Right renal cortex interstitium (tissue), 3 donors: ENCODE data around the gene ZFAND2A. TPM values are rescaled to one million over a fixed set of nuclear protein-coding genes. Genes with fewer than 3 reads are reported as not detected.
"Not testable (repeated sequence)": the region's sequence is repeated elsewhere in the genome, so short reads cannot be mapped to it uniquely, and the experiment has no call there.

Experiments
- DNase-seq, 3 donors: peaks; one replicate each; pipeline ENCODE4 v3.0.0-alpha.2; 2013; ENCODE audit warnings: low read depth in 3 of 3, low spot score in 2 of 3
- polyA plus RNA-seq, 3 donors: library from polyadenylated mRNA; unstranded; fragments of 120-200 nt; gene quantifications; one replicate each; pipeline ENCODE4 v1.2.1, GENCODE V29; 2013; ENCODE audit not compliant: insufficient read length in 3 of 3

ZFAND2A gene, protein sequence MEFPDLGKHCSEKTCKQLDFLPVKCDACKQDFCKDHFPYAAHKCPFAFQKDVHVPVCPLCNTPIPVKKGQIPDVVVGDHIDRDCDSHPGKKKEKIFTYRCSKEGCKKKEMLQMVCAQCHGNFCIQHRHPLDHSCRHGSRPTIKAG
- polyA plus RNA-seq = 10 to 100 TPM; 22.8 to 28.9 (median 26.9) TPM

DNA sequence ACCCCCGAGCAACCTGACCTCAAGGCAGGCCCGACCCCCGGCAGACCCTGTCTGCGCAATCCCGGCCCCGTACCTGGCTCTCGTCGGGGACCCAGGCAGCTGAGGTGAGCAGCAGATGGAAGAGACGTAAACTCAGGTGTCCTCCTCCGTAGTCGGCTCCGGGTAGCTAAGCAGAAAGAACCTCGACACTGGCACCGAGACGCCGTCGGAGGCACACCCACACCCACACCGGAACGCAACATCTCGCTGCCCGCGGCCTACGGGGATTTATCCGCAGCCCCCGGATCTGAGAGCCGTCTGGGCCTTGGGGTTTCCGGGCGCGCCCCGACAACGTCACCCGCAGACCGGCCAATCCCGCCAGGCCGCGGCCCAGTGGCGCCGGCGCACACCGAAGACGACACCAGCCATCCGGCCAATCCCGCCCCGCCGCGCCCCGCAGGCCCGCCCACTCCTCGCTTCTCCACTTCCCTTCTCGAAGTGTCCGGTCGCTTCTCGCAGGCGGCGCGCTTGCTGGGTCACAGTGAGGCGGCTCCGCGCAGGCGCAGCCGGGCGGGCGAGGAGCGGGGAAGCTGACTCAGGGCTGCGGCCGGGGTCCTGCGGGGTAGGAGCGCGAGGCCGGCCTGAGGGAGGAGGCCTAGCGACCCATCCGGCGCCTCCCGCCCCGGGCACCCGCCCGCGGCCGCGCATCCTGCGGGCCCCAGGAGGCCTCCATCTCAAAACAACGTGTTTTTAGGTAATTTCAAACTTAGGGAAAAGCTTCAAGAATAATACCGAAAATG lies at the start of gene ZFAND2A:
Gene ZFAND2A (minus strand): TSS at position 306 of the 779 bp plus-strand sequence. CDS start 1,984 bp downstream, outside the sequence.
- DNase-seq = peak; percentile 84 to 92 (median 86)

DNA sequence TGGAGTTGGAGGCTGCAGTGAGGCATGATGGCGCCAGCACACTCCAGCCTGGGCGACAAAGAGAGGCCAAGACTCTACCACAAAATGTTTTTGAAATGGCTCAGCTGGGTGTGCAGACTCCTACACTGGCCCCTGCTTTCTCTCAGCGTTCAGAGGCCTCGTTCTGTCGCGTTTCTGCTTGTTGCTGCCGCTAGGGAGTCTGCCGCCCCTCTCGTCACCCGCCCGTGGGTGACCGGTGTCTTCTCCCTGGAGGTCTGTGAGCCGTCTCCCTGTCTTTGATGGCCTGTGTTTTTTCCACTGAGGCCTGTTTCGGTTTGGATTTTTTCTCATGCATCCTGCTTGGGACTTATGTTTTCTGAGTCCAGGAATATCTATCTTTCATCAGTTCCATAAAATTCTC lies 49.1 kb upstream of the ZFAND2A start:
- DNase-seq = no peak

DNA sequence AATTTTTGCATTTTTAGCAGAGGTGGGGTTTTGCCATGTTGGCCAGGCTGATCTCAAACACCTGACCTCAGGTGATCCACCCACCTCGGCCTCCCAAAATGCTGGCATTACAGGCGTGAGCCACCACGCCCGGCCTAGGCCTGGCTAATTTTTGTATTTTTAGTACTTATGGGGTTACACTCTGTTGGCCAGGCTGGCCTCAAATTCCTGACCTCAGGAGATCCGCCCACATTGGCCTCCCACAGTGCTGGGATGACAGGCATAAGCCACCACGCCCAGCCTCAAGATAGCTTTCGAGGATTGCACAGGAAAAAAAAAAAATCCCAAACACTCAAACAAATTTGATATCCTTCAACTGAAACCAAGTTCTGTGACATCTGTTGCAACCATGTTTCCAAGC lies 45.7 kb upstream of the ZFAND2A start:
- not testable (repeated sequence) for DNase-seq

DNA sequence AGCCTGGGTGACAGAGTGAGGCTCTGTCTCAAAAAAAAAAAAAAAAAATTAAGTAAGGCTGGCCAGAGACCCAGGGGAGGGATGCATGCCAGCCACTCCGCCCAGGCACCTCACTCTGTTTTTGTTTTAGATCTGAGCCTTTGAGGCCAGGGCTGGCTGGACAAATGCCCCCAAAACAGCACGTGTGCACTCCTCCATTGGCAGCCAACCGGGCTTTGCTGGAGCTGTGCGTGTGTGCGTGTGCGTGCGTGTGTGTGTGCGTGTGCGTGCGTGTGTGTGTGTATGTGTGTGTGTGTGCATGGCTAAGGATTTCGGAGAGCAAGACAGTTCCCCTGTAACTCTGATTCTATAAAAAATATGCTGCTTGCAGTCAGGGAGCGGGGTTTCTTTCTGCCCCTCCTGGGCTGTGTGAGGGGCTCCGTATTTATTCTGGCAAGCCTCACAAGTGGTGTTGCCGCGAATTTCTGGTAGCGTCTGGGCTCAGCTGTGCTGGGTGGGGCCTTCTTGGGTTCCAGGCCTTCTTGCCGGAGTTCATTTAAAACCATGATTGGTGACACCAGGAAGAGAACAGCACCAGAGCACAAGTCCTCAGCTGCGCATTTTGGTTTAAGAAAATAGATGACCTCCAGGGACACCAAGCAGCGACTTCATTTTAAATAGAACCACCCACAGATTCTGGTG lies 44.6 kb upstream of the ZFAND2A start:
- DNase-seq = no peak

DNA sequence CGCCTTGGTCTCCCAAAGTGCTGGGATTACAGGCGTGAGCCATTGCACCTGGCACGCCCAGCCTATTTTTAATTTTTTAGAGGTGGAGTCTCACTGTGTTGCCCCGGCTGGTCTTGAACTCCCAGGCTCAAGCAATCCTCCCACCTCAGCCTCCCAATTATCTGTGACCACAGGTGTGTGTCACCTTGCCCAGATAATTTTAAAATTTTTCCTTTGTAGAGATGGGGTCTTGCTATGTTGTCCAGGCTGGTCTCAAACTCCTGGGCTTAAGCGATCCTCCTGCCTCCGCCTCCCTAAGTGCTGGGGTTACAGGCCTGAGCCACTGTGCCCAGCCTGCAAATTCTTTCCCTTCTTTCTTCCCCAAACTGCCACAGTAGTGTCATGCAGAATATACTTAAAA lies 42.9 kb upstream of the ZFAND2A start:
- not testable (repeated sequence) for DNase-seq

DNA sequence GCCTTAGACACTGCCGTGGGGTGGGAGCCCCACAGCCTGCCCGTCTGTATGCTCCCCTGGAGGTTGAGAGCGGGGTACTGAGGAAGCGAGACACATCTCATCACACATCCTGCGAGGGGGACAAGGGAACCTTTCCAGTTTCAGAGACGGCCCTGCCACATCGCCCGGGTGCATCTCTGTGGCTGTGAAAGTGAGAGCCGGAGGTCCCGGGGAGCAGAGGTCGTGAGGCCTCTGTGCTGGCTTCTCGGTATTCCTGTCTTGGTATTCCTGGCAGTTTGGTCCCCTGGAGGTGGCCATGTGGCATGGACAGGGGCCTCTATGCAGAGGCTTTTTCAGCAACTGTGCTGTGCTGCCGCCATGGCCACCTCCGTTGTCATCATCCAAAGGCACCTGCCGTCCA lies 41.9 kb upstream of the ZFAND2A start:
- no peak for DNase-seq

DNA sequence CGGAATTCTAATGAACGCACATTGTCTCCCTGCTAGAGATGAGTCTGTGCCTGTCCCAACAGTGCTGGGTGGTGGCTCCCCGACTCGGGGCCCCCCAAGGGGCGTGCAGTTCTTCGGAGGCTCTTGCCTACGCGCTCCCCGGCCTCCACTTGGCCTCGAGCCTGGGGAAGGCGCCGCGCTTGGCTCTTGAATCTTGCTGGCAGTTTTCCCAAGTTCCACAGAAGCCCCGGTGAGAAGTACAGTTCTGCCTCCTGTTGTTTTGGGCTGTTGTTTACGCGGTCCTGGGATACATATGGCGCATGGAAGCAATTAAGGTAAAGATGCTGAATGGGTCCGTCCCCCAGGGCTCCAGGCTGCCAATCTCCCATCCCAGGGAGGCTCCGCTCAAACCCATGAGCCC lies 40.0 kb upstream of the ZFAND2A start:
- DNase-seq = no peak

DNA sequence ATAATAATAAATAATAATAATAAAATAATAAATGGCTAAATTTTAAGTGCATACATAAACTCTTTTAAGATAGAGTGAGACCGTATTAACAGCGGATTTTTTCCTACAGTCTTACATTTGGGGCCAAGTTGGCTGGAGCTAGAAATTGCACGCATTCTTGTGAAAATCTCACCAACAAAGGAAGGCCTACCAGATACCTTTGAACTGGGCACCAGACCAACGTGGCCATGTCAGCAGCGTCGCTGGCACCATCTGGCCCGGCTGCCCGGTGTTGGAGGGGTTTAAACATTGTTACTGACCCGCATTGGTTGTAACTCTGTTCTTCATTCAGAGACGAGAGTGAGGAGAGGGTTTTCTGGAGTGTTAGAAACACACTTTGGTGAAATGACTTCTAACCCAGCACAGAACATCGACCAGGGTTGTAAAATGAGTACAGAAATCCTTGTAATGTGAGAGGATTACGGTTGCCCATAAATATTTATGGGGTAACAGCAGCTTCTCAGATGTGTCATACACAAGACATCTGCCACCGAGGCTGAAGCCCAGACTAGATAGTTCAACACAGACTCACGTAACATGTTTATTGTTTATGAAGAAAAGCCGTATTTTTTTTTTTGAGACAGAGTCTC lies 38.1 kb upstream of the ZFAND2A start:
- no peak for DNase-seq

DNA sequence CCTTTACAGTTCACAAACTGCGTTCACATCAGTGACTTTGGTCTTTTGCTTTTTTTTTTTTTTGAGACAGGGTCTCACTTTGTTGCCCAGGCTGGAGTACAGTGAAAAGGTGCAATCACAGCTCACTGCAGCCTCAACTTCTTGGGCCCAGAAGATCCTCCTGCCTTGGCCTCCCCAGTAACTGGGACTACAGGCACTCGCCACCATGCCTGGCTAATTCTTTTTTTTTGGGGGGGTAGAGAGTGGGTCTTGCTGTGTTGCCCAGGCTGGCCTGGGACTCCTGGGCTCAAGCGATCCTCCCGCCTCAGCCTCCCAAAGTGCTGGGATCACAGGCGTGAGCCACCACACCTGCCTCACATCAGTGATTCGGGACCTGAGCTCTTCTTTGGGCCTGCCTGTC lies 37.0 kb upstream of the ZFAND2A start:
- DNase-seq = no peak

DNA sequence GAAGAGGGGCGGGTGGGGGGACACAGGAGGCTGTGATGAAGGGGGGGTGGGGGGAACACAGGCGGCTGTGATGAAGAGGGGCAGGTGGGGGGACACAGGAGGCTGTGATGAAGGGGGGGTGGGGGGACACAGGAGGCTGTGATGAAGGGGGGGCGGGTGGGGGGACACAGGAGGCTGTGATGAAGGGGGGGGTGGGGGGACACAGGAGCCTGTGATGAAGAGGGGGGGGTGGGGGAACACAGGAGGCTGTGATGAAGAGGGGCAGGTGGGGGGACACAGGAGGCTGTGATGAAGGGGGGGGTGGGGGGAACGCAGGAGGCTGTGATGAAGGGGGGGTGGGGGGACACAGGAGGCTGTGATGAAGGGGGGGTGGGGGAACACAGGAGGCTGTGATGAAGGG lies 36.4 kb upstream of the ZFAND2A start:
- DNase-seq = not testable (repeated sequence)

DNA sequence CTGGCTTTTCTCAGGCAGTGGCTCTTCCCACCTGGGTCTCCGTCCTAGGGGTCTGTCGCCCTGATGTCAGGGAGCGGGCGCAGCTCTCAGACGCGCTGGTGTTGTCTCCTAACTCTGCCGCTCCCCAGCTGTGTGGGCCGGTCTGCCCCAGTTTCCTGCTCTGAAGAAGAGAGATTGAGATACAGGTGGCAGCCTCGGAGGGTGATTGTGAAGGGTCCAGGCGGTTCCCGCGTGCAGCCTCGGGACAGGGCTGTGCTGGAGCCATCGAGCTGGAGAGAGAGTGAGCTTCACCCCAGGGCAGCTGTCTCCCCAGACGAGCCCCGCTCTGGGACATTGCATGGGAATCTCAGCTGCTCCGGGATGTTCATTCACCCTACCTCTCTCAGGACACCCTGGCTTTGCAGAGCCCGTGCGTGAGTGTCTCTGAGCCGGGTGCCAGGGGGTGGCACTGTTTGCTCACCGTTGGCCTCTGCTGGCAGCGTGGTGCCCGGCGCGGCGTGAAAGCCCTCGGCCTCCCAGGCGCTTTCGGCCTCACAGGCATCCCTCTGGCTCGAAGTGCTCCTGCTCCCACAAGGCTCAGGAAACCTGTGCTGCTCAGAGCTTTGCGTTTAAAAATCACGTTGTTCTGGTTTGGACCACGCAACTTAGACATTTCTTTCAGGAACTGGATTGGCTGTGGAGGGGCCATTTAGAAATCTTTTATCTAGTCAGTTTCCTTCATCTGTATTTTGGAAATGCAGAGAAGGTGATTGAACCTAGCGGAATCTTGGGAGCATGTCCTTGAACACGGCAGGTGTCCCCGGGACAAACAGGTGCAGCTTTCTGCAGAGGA lies 33.8 kb upstream of the ZFAND2A start:
- DNase-seq = no peak

DNA sequence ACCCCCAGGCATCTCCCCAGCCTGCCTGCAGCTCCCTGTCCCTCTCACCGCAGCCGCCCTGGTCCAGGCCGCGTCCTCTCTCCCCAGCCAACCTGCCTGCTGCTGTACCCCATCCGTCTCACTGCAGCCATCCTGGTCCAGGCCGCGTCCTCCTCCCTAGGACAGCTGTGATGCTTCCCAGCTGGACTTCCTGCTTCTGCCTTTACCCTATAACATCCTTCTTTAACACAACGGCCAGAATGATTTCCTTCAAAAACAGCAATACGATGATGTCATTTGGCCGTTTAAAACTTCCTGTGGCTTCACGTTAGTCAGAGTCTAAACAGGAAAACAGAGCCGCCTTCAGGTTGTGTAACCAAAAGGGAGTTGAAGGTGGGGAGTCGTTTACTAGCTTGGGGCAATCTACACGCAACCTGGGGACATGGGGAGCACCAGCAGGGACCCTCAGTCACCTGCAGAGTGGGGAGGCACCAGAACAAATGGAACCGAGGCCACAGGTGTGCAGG lies 32.2 kb upstream of the ZFAND2A start:
- DNase-seq = no peak

DNA sequence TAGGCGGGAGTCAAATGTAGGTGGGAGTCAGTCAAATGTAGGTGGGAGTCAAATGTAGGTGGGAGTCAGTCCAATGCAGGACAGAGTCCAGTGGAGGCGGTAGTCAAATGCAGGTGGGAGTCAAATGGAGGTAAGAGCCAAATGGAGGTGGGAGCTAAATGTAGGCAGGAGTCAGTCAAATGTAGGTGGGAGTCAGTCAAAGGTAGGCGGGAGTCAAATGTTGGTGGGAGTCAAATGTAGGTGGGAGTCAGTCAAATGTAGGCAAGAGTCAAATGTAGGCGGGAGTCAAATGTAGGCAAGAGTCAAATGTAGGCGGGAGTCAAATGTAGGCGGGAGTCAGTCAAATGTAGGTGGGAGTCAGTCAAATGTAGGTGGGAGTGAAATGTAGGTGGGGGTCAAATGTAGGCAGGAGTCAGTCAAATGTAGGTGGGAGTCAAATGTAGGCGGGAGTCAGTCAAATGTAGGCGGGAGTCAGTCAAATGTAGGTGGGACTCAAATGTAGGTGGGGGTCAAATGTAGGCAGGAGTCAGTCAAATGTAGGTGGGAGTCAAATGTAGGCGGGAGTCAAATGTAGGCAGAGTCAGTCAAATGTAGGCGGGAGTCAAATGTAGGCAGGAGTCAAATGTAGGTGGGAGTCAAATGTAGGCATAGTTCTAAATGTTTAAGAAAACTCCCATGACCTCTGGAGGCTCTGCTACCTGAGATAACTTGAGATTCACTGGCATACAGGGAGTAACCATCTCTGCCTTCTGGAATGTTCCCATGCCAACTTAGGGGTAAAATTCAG lies 30.2 kb upstream of the ZFAND2A start:
- DNase-seq = no peak

DNA sequence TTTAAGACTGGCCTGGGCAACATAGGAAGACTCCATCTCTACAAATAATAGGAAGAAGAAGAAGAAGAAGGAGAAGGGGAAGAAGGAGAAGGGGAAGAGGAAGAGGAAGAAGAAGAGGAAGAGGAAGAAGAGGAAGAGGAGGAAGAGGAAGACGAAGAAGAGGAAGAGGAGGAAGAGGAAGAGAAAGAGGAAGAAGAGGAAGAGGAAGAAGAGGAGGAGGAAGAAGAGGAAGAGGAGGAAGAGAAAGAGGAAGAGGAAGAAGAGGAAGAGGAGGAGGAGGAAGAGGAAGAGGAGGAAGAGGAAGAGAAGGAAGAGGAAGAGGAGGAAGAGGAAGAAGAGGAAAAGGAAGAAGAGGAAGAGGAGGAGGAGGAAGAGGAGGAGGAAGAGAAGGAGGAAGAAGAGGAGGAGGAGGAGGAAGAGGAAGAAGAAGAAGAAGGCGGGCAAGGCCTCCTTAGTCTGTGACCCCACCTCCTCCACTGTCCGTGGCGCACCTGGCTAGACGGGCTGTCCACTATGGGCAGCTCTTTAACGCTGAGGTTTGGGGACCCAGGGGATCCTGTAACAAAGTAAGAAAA lies 28.8 kb upstream of the ZFAND2A start:
- DNase-seq = no peak

DNA sequence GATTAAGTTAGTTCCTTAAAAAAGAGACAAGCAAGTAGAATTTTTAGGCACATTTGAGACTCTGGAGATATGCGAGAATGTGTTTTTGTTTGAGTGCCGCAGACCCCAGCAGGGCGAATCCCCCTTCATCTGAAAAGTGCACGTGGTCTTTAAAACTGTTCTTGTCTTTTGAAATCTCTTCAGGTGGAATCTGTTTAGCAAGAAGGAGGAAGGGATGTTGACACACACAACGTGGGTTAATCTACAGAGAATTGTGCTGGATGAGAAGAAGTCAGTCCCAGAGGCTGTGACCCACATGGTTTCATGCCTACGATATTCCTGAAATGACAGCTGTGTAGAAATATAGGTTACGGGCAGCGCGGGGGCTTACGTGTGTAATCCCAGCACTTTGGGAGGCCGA lies 27.1 kb upstream of the ZFAND2A start:
- DNase-seq = no peak

DNA sequence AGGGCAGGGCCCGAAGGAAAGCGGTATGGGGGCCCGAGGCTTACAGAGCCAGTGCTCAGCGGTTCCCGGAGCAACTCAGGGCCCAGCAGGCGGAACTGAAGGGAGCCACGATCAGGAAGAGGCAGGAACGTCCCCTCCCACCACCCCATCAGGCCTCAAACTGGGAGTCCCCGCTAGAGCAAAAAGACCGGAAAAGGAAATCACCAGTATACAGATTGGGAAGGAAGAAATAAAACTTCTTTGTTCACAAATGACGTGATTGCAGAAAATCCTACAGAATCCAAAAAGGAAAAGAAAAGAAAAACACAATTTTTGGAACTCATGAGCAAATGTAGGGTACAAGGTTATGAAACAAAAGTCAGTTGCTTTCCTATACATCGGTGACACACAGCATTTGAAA lies 21.6 kb upstream of the ZFAND2A start:
- no peak for DNase-seq

DNA sequence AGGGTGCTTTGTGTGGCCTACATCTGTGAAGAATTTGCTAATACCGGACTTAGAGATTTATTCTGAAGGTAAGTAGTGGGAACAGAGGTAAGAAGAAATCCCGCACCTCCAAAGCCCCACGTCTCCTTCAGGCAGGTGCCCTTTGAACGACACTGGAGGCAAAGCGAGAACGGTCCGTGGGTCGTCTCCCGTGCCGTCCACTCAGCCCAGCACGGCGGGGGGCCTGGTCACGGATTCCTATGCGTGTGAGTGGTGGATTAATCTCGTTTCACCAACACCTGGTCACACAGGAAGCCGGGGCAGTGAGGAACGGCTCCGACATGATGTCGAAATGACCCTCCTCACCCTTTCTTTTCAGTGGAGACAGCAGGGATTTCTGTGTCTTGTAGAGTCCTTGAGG lies 21.0 kb upstream of the ZFAND2A start:
- DNase-seq = no peak

DNA sequence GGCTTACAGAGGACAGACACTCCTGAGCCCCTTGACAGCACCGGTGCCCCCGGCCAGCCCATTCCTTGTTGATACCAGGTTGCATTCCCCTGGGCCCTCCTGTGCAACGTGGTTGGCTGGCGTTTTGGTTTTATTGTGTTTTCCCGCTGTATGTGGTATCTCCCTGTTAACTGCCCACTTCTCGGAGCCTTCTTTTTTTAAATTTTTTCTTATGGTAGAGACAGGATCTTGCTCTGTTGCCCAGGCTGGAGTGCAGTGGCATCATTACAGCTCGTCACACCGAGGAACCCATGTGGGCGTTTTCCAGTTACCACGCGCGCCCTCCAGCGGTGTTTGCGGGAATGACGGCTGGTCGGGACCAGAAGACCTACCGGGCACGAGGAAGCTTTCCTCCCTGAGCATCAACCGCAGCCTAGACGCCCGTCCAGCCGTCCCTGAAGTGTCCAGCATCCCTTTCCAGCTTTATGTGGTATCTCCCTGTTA lies 16.9 kb upstream of the ZFAND2A start:
- DNase-seq = no peak
